Natural killer cell (primary cell): ENCODE data around the gene MAEA. TPM values are rescaled to one million over a fixed set of nuclear protein-coding genes. Genes with fewer than 3 reads are reported as not detected.

ENCODE experiments used
- ATAC-seq, 3 donors: fragments of 150-1000 bp in 2 of 3; fragments of 200-7000 bp in 1 of 3; cut with Tn5 transposase; 1 replicate in 1 of 3; 2 replicates in 2 of 3; pipeline ENCODE4 v1.10.0; 2021; ENCODE audit warnings: mild to moderate bottlenecking in 2 of 3, moderate library complexity in 2 of 3
- DNase-seq, 2 donors: peaks; one replicate each; pipeline versions ENCODE4 v3.0.0 to v3.0.0-alpha.2; 2013 to 2021; ENCODE audit warnings: mixed read lengths in 1 of 2
- H3K27ac ChIP-seq: one replicate; pipeline ENCODE4 v1.5.1; 2013; ENCODE audit warnings: mild to moderate bottlenecking, low read length
- H3K27me3 ChIP-seq: one replicate; pipeline ENCODE4 v1.6.1; 2013; ENCODE audit warnings: low read length; ENCODE audit not compliant: control insufficient read depth, insufficient read depth
- H3K36me3 ChIP-seq: one replicate; pipeline ENCODE4 v1.6.1; 2013; ENCODE audit warnings: low read length; ENCODE audit not compliant: control insufficient read depth, insufficient read depth
- H3K4me1 ChIP-seq: one replicate; pipeline ENCODE4 v1.6.1; 2013; ENCODE audit warnings: low read length; ENCODE audit not compliant: control insufficient read depth, insufficient read depth
- H3K4me3 ChIP-seq: one replicate; pipeline ENCODE4 v1.5.1; 2013; ENCODE audit warnings: low read length
- H3K9me3 ChIP-seq: one replicate; pipeline ENCODE4 v1.6.1; 2013; ENCODE audit warnings: low read length; ENCODE audit not compliant: control insufficient read depth, insufficient read depth
- H3K27ac Mint-ChIP-seq, 2 donors: one replicate each; pipeline ENCODE4 v1.8.0; 2022; ENCODE audit warnings: mild to moderate bottlenecking in 2 of 2, mixed read lengths in 2 of 2, moderate library complexity in 1 of 2
- H3K27me3 Mint-ChIP-seq, 2 donors: one replicate each; pipeline ENCODE4 v1.8.0; 2022; ENCODE audit warnings: low read depth in 2 of 2, mixed read lengths in 2 of 2
- H3K36me3 Mint-ChIP-seq: one replicate; pipeline ENCODE4 v1.8.0; 2022; ENCODE audit warnings: mixed read lengths
- H3K4me1 Mint-ChIP-seq, 2 donors: one replicate each; pipeline ENCODE4 v1.8.0; 2022; ENCODE audit warnings: mixed read lengths in 2 of 2
- H3K4me3 Mint-ChIP-seq: one replicate; pipeline ENCODE4 v1.8.0; 2022; ENCODE audit warnings: mild to moderate bottlenecking, moderate library complexity, mixed read lengths
- H3K9me3 Mint-ChIP-seq, 2 donors: one replicate each; pipeline ENCODE4 v1.8.0; 2022; ENCODE audit warnings: mixed read lengths in 2 of 2
- CTCF ChIP-seq: fragments of 200-600 bp; IDR thresholded peaks from one replicate; pipeline ENCODE4 v1.8.0; 2022; ENCODE audit warnings: antibody characterized with exemption
- WGBS: methylation state at CpG from one replicate; pipeline ENCODE4 v1.1.7; 2013; ENCODE audit warnings: missing lambda C conversion rate; ENCODE audit not compliant: insufficient coverage; 5-methylcytosine and 5-hydroxymethylcytosine counted together
- intact Hi-C: fragments of 100-400 bp; cut with micrococcal nuclease; formaldehyde crosslinking; loops from one replicate; pipeline ENCODE4 v1.14.2; 2022
- total RNA-seq, 4 donors: library from RNA; stranded (reverse); fragments of 120-200 nt in 1 of 4; gene quantifications; one replicate each; pipeline versions ENCODE4 v1.2.3 to v1.2.4, GENCODE V29; 2013 to 2022

Gene MAEA
- total RNA-seq, 3 donors from 2014 or later (not counting 1 experiment from before 2014, with no cell fraction given), result 63.5 to 89.2 (median 64.0) TPM

- no peaks in the 10 kb centered on the region for H3K27me3 ChIP-seq
- H3K36me3 ChIP-seq, result peaks cover 18% of the 10 kb centered on the region
- Mint-ChIP-seq H3K9me3 (no peaks in the 10 kb centered on the region), H3K27me3 (no peaks in the 10 kb centered on the region), H3K4me3 (no peak overlapping the region), H3K36me3 (no peaks in the 10 kb centered on the region), H3K27ac (no peak overlapping the region), H3K4me1 (peaks cover 0 to 4% of the 10 kb centered on the region in 2 donors)
- intact Hi-C loops, result loop anchor here (10.0 kb wide), 1 partner anchor 354 kb away; no protein-coding TSS in a partner anchor
- 97% methylated on average over 38 of the region's 38 CpGs for WGBS
- DNase-seq (no peak), ATAC-seq (no peak)
- H3K4me3 ChIP-seq, result no peak overlapping the region
- no peaks in the 10 kb centered on the region for H3K9me3 ChIP-seq
- H3K27ac ChIP-seq, result no peak overlapping the region
- H3K4me1 ChIP-seq, result no peaks in the 10 kb centered on the region
- TF ChIP-seq CTCF, result no peak
Measured at GRCh38 chr4:1358421-1359143, 68.9 kb downstream of the MAEA start.

GRCh38 chr4:1359144-1359501 lies 69.4 kb downstream of the MAEA start:
- DNase-seq (no peak), ATAC-seq (no peak)

DNA sequence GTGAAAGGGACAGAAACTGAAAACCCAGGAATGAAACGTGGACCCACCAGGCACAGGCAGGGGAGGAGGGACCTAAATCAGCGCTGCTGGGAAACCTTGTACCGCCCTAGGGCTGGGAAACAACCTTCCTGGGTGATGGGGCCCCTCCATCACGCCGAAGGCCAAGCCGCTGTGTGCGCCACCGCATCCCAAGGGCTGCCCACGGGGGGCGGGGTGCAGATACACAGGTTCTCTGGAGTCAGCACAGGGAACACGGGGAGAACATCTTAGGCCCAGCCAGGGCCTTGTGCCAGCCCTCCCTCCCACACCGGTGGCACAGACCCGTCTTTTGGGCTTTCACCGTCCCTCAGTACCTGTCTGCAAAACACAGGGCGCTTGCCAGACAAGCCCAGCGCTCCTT lies 70.3 kb downstream of the MAEA start:
- Mint-ChIP-seq H3K9me3 (no peaks in the 10 kb centered on the region), H3K27me3 (no peaks in the 10 kb centered on the region), H3K4me3 (no peak overlapping the region), H3K4me1 (peaks cover 0 to 4% of the 10 kb centered on the region in 2 donors), H3K27ac (no peak overlapping the region), H3K36me3 (no peaks in the 10 kb centered on the region)
- DNase-seq, result no peak
- Histone ChIP-seq H3K9me3 (no peaks in the 10 kb centered on the region), H3K4me3 (no peak overlapping the region), H3K36me3 (peaks cover 15% of the 10 kb centered on the region), H3K27ac (no peak overlapping the region), H3K27me3 (no peaks in the 10 kb centered on the region), H3K4me1 (no peaks in the 10 kb centered on the region)
- intact Hi-C loops, result loop anchor here (10.0 kb wide), 1 partner anchor 355 kb away; no protein-coding TSS in a partner anchor
- ATAC-seq, result no peak
- 95% methylated on average over 16 of the region's 16 CpGs for WGBS
- TF ChIP-seq CTCF, result no peak

More at GRCh38 chr4:1359144-1359501, 69.4 kb downstream of the MAEA start:
- H3K4me3 ChIP-seq, result no peak overlapping the region
- peaks cover 18% of the 10 kb centered on the region for H3K36me3 ChIP-seq
- TF ChIP-seq CTCF, result no peak
- no peaks in the 10 kb centered on the region for H3K9me3 Mint-ChIP-seq
- H3K4me1 ChIP-seq, result no peaks in the 10 kb centered on the region
- peaks cover 0 to 4% of the 10 kb centered on the region in 2 donors for H3K4me1 Mint-ChIP-seq
- 94% methylated on average over 11 of the region's 14 CpGs for WGBS
- H3K27ac Mint-ChIP-seq, result no peak overlapping the region
- H3K27ac ChIP-seq, result no peak overlapping the region
- H3K4me3 Mint-ChIP-seq, result no peak overlapping the region
- intact Hi-C loops, result loop anchor here (10.0 kb wide), 1 partner anchor 354 kb away; no protein-coding TSS in a partner anchor
- H3K27me3 ChIP-seq, result no peaks in the 10 kb centered on the region
- H3K9me3 ChIP-seq, result no peaks in the 10 kb centered on the region
- no peaks in the 10 kb centered on the region for H3K27me3 Mint-ChIP-seq
- no peaks in the 10 kb centered on the region for H3K36me3 Mint-ChIP-seq
